CD4-positive, alpha-beta T cell treated with Interleukin-12 subunit alpha and Interleukin-12 subunit beta, for 1 hour (primary cell): ENCODE data around the gene HCN3.
"Not testable (repeated sequence)": the region's sequence is repeated elsewhere in the genome, so short reads cannot be mapped to it uniquely, and the experiment has no call there.

Experiments used
- DNase-seq: peaks from one replicate; pipeline ENCODE4 v3.0.0-alpha.2; 2020

HCN3 gene

DNA sequence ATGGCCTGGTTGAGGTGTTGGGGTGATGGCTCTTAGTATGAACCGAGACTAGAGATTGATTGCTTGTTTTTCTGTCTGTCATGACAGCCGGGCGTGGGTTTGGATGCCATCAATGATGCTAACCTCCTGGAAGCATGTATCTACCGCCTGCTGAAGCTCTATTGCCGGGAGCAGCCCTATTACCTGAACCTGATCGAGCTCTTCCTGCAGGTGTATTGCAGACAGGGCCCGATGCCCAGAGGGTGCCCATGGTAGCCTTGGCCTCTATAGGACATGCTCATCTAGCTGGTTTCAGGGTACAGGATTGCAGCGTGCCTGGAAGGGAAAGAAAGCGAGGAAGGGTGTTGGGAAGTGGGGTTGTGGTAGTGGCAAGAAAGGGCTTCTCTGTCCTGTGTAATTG, 40.8 kb downstream of the HCN3 start:
- no peak for DNase-seq

DNA sequence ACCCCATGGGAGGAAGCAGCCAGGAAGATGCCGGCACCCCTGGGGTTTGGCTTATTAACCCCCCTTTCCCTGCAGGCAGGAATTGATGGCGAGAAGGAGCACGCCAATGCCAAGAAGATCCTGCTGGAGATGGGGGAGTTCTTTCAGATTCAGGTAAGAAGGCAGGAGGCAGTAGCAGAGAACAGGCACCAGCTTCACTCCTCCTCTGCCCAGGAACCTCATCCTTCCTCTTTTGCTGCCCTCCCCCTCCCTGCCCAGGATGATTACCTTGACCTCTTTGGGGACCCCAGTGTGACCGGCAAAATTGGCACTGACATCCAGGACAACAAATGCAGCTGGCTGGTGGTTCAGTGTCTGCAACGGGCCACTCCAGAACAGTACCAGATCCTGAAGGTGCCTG, 42.3 kb downstream of the HCN3 start:
- no peak for DNase-seq

DNA sequence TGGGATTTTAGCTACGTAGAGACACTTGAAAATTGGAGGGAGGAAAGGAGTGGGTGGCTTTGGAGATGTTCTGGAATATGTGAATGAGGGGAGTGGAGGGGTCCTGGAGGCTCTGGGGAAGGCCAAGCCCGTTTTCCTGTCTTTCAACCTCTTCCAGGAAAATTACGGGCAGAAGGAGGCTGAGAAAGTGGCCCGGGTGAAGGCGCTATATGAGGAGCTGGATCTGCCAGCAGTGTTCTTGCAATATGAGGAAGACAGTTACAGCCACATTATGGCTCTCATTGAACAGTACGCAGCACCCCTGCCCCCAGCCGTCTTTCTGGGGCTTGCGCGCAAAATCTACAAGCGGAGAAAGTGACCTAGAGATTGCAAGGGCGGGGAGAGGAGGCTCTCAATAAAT, 43.0 kb downstream of the HCN3 start:
- DNase-seq = no peak

DNA sequence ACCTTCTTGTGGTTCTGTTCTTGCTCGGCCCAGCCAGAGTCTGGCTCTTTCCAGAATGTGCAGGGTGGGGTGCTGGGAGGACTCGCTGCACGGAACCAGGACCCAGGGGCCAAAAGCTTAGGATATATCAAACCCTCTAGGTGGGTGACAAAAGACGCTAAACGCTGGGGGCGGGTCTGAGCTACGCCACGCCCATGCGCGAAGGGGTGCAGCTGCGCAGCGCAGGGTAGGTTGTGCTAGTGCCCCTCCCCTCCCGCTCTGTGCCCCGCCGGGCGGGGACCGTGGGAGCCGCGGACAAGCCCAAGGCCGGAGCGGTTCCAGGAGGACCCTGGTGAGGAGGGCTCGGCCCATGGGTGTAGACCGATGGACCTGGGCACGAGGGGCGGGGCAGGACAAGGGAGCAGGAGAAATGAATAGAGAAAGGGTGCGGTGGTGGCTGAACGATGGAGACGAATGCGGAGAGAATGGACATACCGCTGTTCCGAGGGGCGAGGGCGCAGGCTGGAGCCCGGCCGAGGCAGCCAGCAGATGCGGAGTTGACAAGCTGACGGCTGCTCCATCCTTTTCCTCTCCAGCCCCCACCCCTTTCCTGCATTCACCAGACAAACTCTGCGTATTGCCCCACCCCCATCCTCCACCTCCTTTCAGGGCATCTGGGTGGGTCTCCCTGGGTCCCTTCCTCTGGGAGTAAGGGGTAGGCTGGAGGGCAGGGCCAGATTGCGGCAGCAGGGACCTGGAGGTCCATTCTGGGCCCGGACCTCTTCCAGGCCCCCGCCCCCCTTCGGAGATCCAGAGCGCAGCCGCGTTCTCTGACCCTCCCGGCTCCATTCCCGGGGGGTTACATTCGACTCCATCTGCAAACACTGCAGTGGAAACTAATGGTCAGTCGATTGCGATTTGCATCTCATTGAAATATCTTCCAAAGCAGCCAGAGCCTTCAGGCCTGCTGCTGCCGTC, 43.7 kb downstream of the HCN3 start, which contains the start of gene RUSC1:
RUSC1 (plus strand) TSS at position 234 of the 957 bp plus-strand sequence. CDS start 880 bp downstream, outside the sequence.
- DNase-seq = peak; percentile 73

DNA sequence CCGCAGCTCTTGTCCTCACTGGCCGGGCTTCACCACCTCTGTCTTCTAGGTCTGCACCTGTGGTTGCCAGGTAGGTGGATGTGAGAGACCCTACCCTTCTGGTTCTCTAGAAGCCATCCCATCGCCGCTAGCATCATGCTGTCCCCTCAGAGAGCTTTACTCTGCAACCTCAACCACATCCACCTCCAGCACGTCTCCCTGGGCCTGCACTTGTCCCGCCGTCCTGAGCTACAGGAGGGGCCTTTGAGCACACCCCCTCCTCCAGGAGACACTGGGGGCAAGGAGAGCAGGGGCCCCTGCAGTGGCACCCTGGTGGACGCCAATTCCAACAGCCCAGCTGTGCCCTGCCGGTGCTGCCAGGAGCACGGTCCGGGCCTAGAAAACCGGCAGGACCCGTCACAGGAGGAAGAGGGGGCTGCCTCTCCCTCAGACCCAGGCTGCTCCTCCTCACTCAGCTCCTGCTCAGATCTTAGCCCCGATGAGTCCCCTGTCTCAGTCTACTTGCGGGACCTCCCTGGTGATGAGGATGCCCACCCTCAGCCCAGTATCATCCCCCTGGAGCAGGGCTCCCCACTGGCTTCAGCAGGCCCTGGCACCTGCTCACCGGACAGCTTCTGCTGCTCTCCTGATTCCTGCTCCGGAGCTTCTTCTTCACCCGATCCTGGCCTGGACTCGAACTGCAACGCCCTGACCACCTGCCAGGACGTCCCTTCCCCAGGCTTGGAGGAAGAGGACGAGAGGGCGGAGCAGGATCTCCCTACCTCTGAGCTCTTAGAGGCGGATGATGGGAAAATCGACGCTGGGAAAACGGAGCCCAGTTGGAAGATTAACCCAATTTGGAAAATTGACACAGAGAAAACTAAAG, 44.6 kb downstream of the HCN3 start:
- DNase-seq = no peak

DNA sequence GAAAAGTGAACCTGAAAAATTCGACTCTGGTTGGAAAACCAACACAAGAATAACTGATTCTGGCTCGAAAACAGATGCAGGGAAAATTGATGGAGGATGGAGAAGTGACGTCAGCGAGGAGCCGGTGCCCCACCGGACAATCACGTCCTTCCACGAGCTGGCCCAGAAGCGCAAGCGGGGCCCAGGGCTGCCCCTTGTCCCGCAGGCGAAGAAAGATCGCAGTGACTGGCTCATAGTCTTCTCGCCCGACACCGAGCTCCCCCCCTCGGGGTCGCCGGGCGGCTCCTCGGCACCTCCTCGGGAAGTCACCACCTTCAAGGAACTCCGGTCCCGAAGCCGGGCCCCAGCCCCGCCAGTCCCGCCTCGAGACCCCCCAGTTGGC, 45.3 kb downstream of the HCN3 start:
- DNase-seq = no peak

DNA sequence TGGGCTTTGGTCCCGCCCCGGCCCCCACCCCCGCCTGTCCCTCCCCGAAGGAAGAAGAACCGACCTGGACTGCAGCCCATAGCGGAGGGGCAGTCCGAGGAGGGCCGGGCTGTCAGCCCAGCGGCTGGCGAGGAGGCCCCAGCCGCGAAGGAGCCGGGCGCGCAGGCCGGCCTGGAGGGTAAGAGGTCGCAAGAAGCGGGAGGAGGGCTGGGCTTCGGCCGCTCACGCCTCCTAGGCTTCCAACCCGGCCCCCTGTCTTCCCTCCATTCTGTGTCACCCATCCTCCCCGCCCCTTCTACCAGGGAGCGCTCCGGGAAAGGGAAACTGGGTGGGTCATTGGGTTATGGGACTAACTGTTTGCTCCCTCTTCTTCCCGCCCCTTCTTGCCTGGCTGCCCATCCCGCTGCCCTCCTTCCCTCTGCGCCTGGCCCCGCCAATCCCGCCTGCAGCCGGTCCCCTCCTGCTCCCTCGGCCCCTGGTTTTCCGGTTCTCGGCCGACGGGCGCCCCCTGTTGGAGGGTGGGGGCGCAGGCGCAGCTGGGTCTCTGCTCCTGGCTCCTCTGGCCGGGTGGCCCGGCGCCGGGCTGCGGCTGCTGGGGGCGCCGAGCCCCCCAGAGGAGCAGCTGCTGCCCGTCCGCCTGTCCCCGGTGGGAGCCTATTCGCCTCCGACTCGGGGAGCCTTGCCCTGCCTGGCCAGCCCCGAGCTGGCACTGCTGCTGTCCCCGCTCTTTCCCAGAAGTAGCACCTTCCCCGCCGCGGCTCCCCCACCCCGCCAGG, 45.9 kb downstream of the HCN3 start:
- DNase-seq = peak; percentile 83

DNA sequence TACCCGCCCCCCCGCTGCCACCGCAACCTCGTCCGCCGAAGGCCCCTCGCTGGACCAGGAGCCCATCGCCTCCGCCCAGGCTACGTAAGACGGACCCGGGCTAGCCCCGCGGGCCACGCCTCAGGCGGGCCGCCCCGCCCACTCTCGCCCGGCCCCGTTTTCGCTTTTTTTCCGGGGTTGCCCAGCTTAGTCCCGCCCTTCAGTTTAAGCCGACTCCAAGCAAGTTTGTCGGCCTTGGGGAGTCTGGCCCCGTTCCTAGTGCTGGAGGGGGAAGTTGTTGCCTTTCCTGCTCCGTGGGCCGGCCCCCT, 46.4 kb downstream of the HCN3 start:
- peak; percentile 87 for DNase-seq

DNA sequence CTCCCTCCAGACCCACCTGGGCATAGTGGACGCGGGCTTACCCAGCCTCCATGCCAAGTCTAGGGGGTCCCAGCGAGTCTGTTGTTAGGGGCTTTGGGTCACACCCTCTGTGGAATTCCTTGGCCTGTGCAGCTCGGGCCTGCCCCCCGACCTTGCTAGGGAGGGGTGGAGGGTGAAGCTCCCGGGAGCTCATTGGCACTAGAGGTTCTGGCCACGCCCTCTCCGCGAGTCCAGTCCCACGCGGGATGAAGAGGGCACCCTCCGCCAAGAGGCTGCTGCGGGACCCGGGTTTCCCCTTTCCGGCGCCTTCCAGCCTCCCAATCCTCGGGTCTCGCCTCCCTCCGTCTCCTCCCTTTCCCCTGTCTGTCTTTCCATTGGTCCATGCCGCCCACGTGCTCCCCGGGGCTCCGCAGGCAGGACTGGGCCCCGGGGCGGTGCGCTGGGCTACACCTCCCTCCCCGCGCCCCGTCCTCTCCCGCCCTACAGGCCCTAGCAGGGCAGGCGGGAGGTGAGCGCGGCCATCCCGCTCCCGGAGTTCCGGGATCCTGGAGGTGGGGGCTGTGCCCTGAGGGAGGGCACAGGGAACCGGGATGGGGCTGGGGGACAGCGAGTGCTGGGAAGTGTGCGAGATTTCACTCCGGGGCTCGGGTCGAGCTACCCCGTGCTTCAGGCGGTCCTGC, 46.9 kb downstream of the HCN3 start:
- peak; percentile 91 for DNase-seq

DNA sequence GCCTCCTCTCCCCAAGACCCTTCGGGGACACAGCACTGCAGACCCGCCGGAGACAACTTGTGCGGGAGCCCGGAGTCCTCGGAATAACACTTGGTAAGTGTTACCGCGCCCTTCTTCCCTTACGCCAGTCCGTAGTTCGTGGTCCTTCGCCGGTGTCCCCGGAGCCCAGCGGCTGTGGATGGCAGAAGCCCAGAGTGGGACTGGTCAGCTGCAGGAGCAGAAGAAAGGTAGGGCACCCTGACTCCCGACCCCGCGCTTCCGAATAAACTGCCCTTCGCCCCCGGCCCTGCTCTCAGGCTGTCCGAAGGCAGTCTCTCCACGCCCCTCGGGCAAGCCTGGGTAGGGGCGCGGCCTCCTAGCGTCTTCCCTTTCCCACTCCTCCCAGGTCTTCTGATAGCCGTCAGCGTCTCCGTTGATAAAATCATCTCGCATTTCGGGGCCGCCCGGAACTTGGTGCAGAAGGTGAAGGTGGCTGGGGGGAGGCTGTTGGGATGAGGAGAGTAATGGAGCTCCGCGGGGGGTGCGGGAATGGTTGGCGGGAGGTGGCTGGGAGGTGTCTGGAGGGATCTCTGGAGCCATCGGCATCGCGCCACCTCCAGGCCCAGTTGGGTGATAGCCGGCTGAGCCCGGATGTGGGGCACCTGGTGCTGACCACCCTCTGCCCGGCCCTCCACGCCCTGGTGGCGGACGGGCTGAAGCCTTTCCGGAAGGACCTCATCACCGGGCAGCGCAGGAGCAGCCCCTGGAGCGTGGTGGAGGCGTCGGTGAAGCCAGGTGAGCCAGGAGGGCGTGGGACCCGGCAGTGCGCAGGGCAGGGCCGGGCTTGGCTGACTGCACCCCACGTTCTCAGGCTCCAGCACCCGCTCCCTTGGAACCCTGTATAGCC, 47.7 kb downstream of the HCN3 start:
- no peak for DNase-seq

DNA sequence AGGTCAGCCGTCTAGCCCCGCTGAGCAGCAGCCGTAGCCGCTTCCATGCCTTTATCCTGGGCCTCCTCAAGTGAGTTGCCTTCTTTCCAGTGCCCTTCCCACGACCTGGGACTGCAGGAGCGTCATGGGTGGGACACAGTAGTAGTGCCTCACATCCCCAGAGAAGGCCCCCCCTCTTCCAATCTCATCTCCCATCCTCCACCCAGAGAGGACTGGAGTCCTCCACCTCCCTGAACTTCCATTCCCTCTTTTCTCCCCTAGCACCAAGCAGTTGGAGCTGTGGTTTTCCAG, 48.3 kb downstream of the HCN3 start:
- no peak for DNase-seq

DNA sequence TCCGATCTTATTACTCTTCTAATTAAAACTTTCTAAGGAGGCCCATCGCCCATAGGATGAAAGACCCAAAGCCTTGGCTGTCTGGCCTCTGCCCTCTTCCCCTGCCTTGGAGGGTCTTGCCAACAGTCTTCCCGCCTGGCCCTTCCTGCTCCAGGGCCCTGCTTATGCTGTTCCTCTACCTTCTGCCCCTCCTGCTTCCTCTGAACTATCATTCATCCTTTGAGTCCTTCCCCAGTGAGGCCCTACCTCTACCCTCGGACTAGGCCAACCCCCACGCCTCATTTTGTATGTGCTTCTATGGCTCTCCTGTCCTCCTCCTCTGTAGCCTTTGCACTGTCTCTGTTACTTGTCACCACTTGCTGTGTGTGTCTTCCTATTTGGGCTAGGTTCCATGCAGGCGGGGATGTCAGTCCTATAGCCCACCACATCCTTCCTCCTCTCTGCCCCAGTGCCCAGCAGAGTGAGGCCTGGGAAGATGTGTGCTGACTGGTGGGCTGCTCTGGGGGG, 48.8 kb downstream of the HCN3 start:
- DNase-seq = no peak

DNA sequence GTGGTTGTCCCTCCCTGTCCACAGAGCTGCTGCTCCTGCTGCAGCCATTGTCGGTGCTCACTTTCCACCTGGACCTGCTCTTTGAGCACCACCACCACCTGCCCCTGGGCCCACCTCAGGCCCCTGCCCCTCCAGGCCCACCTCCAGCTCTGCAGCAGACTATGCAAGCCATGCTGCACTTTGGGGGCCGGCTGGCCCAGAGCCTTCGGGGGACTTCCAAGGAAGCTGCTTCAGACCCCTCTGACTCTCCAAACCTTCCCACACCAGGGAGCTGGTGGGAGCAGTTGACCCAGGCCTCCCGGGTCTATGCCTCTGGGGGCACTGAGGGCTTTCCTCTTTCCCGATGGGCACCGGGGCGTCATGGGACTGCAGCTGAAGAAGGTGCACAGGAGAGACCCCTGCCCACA, 49.4 kb downstream of the HCN3 start:
- no peak for DNase-seq

DNA sequence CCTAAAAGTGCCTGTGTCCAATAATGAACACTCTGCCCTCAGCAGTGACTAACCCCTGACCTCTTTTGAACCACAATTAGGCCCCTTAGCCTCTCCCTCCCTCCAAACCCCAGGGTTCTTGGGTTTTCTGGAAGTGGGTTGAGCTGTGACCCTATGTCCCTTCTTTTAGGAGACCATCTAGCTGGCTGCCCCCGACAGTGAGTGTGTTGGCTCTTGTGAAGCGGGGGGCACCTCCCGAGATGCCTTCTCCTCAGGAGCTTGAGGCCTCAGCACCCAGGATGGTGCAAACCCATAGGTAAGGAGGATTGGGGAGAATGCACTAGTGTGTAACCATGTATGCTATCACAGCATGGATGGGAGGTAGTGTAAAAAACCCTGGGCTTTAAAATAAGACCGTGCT, 50.7 kb downstream of the HCN3 start:
- no peak for DNase-seq

DNA sequence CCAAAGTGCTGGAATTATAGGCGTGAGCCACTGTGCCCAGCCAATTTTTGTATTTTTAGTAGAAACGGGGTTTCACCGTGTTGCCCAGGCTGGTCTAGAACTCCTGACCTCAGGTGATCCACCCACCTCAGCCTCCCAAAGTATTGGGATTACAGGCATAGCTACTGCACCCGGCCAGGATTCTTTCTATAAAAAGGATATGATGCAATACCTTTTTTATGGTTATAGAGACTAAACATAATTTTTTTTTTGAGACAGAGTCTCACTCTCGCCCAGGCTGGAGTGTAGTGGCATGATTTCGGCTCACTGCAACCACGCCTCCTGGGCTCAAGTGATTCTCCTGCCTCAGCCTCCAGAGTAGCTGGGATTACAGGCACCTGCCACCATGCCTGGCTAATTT, 51.6 kb downstream of the HCN3 start:
- DNase-seq = not testable (repeated sequence)

DNA sequence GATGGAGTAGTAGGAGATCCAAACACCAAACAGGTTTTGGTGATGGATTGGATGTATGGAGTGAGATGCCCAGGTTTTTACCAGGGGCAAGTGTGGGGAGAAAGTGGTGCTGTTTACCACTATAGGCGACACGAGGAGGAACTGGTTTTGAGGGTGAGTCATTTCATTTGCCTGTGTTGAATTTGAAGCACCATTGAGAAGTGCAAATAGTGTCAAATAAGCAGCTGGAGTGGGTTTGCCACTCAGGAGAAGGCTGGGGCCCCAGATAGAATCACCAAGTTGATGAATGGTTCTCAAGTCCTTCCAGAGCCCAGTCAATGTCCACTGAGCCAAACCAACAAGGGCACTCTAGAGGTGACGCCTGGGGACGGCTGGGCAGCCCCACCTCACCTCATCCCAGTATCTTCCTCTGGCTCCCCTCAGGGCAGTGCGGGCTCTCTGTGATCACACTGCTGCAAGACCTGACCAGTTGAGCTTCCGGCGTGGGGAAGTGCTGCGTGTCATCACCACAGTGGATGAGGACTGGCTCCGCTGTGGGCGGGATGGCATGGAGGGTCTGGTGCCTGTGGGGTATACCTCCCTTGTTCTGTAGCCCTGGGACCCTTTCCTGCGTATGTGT, 52.8 kb downstream of the HCN3 start:
- no peak for DNase-seq

DNA sequence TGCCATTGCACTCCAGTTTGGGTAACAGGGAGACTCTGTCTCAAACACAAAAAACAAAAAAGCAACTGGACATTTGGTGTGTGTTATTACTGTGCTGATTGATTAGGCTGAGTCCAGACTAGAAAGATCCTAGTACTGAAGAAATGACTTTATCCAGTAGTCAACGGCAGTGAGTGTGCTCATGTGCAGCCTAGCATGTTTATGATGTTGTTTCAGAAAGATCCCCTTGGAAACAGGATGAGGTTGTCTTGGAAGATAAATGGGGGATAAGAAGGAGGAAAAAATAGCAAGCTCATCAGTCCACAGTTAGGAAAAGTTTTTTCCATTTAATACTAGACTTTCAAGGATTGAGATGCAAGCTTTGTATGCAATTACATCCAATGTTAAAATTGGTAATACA, 57.7 kb downstream of the HCN3 start:
- no peak for DNase-seq
